Esophagus squamous epithelium (tissue), 4 donors: ENCODE measurements around the gene TOP3A.

Source experiments
- CTCF ChIP-seq, 6 experiments: fragments of 450-650 bp in 4 of 6; fragments of 200-600 bp in 2 of 6; sonication (generic) in 2 of 6; IDR thresholded peaks; one replicate each; pipeline ENCODE4 v1.5.1; 2016 to 2019; ENCODE audit warnings: antibody characterized with exemption in 6 of 6, mild to moderate bottlenecking in 4 of 6, moderate library complexity in 4 of 6
- POLR2A ChIP-seq, 4 donors: fragments of 450-650 bp; IDR thresholded peaks; one replicate each; pipeline ENCODE4 v1.6.1; 2017; ENCODE audit warnings: antibody characterized with exemption in 4 of 4, mild to moderate bottlenecking in 4 of 4, moderate library complexity in 3 of 4

- no peak for TF ChIP-seq CTCF (IDR thresholded peaks at IDR 0.05)
- no peak for TF ChIP-seq POLR2A (IDR thresholded peaks at IDR 0.05)
Observed at GRCh38 chr17:18253947-18254821, 60.6 kb downstream of the TOP3A start.
